MM.1S (cell line): ENCODE measurements around the gene CDK2.

ENCODE experiments used
- EZH2phosphoT487 ChIP-seq: fragments of 300-600 bp; sonication (generic); IDR thresholded peaks from 2 replicates; pipeline ENCODE4 v1.6.1; 2018; ENCODE audit warnings: antibody characterized with exemption, low read length
- TF ChIP-seq, protein P1 (sequence below): fragments of 300-600 bp; sonication (generic); IDR thresholded peaks from 2 replicates; pipeline ENCODE4 v1.5.1; 2016; ENCODE audit warnings: antibody characterized with exemption, low read length, mixed read lengths

DNA sequence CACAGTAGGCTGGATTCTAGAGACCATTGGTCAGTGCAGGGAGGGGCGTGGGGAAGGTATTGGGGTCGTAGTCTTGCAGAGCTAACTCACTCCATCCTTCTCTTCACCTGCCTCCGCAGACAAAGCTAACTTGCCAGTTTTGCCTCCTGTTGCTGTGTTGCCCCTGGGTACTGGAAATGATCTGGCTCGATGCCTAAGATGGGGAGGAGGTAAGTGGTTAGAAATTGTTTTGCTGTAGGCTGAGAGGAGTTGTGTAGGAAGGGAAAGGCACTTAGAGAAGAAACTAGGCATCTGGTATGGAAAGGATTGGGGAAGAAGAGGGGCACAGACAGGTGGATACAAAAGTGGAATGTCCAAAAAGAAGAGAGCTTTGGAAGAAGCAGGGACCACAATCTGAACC lies 24.6 kb upstream of the CDK2 start:
- TF ChIP-seq, protein P1, sequence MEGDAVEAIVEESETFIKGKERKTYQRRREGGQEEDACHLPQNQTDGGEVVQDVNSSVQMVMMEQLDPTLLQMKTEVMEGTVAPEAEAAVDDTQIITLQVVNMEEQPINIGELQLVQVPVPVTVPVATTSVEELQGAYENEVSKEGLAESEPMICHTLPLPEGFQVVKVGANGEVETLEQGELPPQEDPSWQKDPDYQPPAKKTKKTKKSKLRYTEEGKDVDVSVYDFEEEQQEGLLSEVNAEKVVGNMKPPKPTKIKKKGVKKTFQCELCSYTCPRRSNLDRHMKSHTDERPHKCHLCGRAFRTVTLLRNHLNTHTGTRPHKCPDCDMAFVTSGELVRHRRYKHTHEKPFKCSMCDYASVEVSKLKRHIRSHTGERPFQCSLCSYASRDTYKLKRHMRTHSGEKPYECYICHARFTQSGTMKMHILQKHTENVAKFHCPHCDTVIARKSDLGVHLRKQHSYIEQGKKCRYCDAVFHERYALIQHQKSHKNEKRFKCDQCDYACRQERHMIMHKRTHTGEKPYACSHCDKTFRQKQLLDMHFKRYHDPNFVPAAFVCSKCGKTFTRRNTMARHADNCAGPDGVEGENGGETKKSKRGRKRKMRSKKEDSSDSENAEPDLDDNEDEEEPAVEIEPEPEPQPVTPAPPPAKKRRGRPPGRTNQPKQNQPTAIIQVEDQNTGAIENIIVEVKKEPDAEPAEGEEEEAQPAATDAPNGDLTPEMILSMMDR, result no peak
- no peak for TF ChIP-seq EZH2phosphoT487
